Measurements from ENCODE around the gene FECH. TPM values are rescaled to one million over a fixed set of nuclear protein-coding genes. Genes with fewer than 3 reads are reported as not detected.

Gene FECH
- total and polyA plus RNA-seq, 2 of the 4 experiments (the other 2 are of a cell fraction), result 32.3 to 52.2 TPM

DNA sequence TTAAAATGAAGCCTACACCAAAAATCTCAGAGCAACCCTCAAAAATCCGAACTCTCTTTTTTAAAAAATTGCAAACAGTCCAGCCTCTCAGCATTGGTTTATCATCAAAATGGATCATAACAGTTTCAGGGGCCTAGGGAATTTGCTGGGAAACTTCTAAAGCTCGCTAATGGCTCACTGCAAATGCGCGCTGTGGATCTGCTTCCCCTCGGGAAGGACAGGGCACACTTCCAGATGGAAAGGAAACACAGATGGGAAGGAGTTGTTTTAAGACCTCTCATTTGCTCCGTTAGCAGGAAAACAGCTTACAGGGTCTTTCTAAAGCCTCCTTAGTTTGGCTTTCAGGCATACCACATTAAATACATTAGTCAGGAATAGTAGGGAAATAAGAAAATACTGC, 27.2 kb downstream of the FECH start:
- DNase-seq (no peak), ATAC-seq (ENCODE audit: low read depth) (no peak)
- H3K4me2 ChIP-seq (ENCODE audit: low read depth, low read length), result no peak overlapping the region
- no peak overlapping the region for H3K14ac ChIP-seq (replicated peaks; ENCODE audit: low read depth, low read length)
- no peak overlapping the region for H4K8ac ChIP-seq (ENCODE audit: low read depth in 2 of 2, low read length in 2 of 2)
- no peaks in the 10 kb centered on the region for H3K79me1 ChIP-seq (ENCODE audit: low read depth in 1 of 2, low read length in 2 of 2)
- peaks cover 2% of the 10 kb centered on the region; the same call in 1 of the 2 replicates for H3K9me1 ChIP-seq (ENCODE audit: insufficient read depth, low read length)
- no peak overlapping the region for H3K27ac ChIP-seq (ENCODE audit: insufficient read depth, low read length)
- H2AK5ac ChIP-seq (ENCODE audit: low read depth, low read length), result no peak overlapping the region
- H4K5ac ChIP-seq (ENCODE audit: low read depth, low read length), result no peak overlapping the region
- no peak overlapping the region for H2BK15ac ChIP-seq (ENCODE audit: low read depth, low read length)
- dilution Hi-C loops (cut with HindIII; ENCODE audit: low sequenced_read_pairs, unreplicated experiment), result no loop called here
- intact Hi-C loops (cut with micrococcal nuclease), result no loop called here
- no peak overlapping the region for H4K91ac ChIP-seq (ENCODE audit: insufficient read depth, low read depth, low read length)
- in situ Hi-C loops (cut with MboI; ENCODE audit: low sequenced_read_pairs), result loop anchor here (5.0 kb wide), 1 partner anchor 807 kb away; no protein-coding TSS in a partner anchor
- TF ChIP-seq FOS (IDR thresholded peaks at IDR 0.05; ENCODE audit: low read depth, low read length) (no peak), RFX5 (IDR thresholded peaks at IDR 0.05; ENCODE audit: low read depth, low read length) (no peak), MXI1 (IDR thresholded peaks at IDR 0.05; ENCODE audit: borderline replicate concordance, low read depth, low read length) (no peak), NFE2L2 (IDR thresholded peaks at IDR 0.05; ENCODE audit: low read depth, low read length) (no peak), RCOR1 (IDR thresholded peaks at IDR 0.05; ENCODE audit: insufficient replicate concordance, low read length) (no peak), ELK1 (IDR thresholded peaks at IDR 0.05; ENCODE audit: borderline replicate concordance, low read depth, low read length) (no peak), BHLHE40 (IDR thresholded peaks at IDR 0.05; ENCODE audit: low read depth, low read length) (no peak), POLR2A (IDR thresholded peaks at IDR 0.05; ENCODE audit: low read depth, low read length) (no peak), RAD21 (IDR thresholded peaks at IDR 0.05; ENCODE audit: low read length) (no peak)
- TF ChIP-seq, protein P1, sequence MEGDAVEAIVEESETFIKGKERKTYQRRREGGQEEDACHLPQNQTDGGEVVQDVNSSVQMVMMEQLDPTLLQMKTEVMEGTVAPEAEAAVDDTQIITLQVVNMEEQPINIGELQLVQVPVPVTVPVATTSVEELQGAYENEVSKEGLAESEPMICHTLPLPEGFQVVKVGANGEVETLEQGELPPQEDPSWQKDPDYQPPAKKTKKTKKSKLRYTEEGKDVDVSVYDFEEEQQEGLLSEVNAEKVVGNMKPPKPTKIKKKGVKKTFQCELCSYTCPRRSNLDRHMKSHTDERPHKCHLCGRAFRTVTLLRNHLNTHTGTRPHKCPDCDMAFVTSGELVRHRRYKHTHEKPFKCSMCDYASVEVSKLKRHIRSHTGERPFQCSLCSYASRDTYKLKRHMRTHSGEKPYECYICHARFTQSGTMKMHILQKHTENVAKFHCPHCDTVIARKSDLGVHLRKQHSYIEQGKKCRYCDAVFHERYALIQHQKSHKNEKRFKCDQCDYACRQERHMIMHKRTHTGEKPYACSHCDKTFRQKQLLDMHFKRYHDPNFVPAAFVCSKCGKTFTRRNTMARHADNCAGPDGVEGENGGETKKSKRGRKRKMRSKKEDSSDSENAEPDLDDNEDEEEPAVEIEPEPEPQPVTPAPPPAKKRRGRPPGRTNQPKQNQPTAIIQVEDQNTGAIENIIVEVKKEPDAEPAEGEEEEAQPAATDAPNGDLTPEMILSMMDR (conservative IDR thresholded peaks at IDR 0.05; ENCODE audit: low read depth, low read length), result no peak
- TF ChIP-seq, protein P2, sequence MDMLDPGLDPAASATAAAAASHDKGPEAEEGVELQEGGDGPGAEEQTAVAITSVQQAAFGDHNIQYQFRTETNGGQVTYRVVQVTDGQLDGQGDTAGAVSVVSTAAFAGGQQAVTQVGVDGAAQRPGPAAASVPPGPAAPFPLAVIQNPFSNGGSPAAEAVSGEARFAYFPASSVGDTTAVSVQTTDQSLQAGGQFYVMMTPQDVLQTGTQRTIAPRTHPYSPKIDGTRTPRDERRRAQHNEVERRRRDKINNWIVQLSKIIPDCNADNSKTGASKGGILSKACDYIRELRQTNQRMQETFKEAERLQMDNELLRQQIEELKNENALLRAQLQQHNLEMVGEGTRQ (IDR thresholded peaks at IDR 0.05; ENCODE audit: low read depth, low read length), result no peak
- H3K4me1 ChIP-seq (ENCODE audit: control insufficient read depth, insufficient read depth, low read length), result no peaks in the 10 kb centered on the region
- no peak overlapping the region for H2AFZ ChIP-seq (replicated peaks; ENCODE audit: low read length, poor library complexity)
- H4K20me1 ChIP-seq (ENCODE audit: insufficient read depth, low read length), result no peaks in the 10 kb centered on the region
- no peaks in the 10 kb centered on the region for H3K27me3 ChIP-seq (ENCODE audit: control insufficient read depth, insufficient read depth, low read length)
- peaks cover 26% of the 10 kb centered on the region for H3K36me3 ChIP-seq (ENCODE audit: control insufficient read depth, insufficient read depth, low read length)
- H3K9ac ChIP-seq (ENCODE audit: low read depth, low read length), result no peak overlapping the region
- H3K9me3 ChIP-seq (ENCODE audit: control insufficient read depth, insufficient read depth, low read length), result no peaks in the 10 kb centered on the region
- no peak overlapping the region for H2BK5ac ChIP-seq (ENCODE audit: low read depth, low read length, poor library complexity, severe bottlenecking)
- H3K4ac ChIP-seq (ENCODE audit: low read depth, low read length), result no peak overlapping the region
- no CpG with 5 or more reads among the region's 6 CpGs for WGBS, 2 experiments (ENCODE audit: extremely low coverage in 2 of 2, insufficient read length in 1 of 2)
- no peak overlapping the region for H2AK9ac ChIP-seq (replicated peaks; ENCODE audit: low read depth, low read length, poor library complexity)
- CTCF ChIA-PET, result no interaction called here
- no peak overlapping the region for H3K56ac ChIP-seq (ENCODE audit: extremely low read depth, insufficient read depth, low read length)
- H2BK20ac ChIP-seq (ENCODE audit: low read depth, low read length), result no peak overlapping the region
- no TSS peak for BruUV-seq (replicated peaks)
- no peak overlapping the region for H3K4me3 ChIP-seq (ENCODE audit: insufficient read depth, low read depth, low read length)
- H3K18ac ChIP-seq (ENCODE audit: low read depth, low read length), result no peak overlapping the region
- H3K23ac ChIP-seq (ENCODE audit: low read depth, low read length), result no peak overlapping the region
- H2BK120ac ChIP-seq (ENCODE audit: low read depth, low read length), result no peak overlapping the region
- POLR2A ChIA-PET (ENCODE audit: unreplicated experiment), result no interaction called here
